Measurements from ENCODE around the gene XXYLT1.

DNA sequence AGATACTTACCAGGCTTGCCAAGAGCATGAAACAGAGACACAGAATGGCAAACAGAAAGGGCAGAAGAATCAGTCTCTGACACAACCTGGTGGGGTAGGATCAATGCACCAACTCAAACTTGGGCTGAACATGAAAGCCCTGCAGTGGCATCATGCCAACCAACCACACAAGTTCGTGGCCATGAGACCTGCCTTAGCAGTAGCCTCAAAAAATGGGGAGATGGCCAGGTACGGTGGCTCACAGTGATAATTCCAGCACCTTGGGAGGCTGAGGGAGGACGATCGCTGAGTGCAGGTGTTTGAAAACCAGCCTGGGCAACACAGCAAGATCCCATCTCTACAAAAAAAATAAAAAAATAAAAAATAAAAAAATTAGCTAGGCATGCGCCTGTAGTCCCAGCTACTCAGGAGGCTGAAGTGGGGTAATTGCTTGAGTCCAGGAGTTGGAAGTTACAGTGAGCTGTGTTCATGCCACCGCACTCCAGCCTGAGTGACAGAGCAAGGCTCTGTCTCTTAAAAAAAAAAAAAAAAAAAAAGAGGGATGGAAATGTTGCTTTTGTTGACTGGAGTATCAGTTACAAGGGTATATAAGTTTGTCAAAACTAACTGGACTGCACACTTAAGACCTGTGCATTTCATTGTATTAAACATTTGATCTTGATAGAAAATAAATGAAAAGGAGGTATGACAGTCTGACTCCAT is 93.4 kb downstream of the XXYLT1 start:
- TF ChIP-seq TAF1 (IDR thresholded peaks at IDR 0.05; ENCODE audit: control insufficient read depth, extremely low read depth, insufficient read depth, low read length, severe bottlenecking) (no peak), ZNF431 (CRISPR knock-in tag; IDR thresholded peaks at IDR 0.05) (no peak; the same call in 1 of the 2 replicates), TEAD4 (IDR thresholded peaks at IDR 0.05; ENCODE audit: low read length) (no peak), TEAD4 (CRISPR knock-in tag; IDR thresholded peaks at IDR 0.05; ENCODE audit: borderline replicate concordance) (no peak), POLR2A (conservative IDR thresholded peaks at IDR 0.05) (no peak), MAFG (tag; conservative IDR thresholded peaks at IDR 0.05) (no peak), ZNF175 (CRISPR knock-in tag; IDR thresholded peaks at IDR 0.05; ENCODE audit: low read depth) (no peak), NR3C1 (CRISPR knock-in tag; IDR thresholded peaks at IDR 0.05) (no peak), RAD51 (IDR thresholded peaks at IDR 0.05; ENCODE audit: borderline replicate concordance, low read depth) (no peak), FOSL1 (tag; conservative IDR thresholded peaks at IDR 0.05) (no peak)
- TF ChIP-seq, protein P1, sequence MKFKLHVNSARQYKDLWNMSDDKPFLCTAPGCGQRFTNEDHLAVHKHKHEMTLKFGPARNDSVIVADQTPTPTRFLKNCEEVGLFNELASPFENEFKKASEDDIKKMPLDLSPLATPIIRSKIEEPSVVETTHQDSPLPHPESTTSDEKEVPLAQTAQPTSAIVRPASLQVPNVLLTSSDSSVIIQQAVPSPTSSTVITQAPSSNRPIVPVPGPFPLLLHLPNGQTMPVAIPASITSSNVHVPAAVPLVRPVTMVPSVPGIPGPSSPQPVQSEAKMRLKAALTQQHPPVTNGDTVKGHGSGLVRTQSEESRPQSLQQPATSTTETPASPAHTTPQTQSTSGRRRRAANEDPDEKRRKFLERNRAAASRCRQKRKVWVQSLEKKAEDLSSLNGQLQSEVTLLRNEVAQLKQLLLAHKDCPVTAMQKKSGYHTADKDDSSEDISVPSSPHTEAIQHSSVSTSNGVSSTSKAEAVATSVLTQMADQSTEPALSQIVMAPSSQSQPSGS (CRISPR knock-in tag; IDR thresholded peaks at IDR 0.05) = no peak
- TF ChIP-seq, protein P2, sequence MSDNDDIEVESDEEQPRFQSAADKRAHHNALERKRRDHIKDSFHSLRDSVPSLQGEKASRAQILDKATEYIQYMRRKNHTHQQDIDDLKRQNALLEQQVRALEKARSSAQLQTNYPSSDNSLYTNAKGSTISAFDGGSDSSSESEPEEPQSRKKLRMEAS (CRISPR knock-in tag; IDR thresholded peaks at IDR 0.05) = no peak

Measured in K562 (cell line).